Measurements from ENCODE around the gene STOM.
"Not testable (repeated sequence)": the region's sequence is repeated elsewhere in the genome, so short reads cannot be mapped to it uniquely, and the experiment has no call there.

Gene STOM

GRCh38 chr9:121292051-121292450 is 78.0 kb downstream of the STOM start:
- no peak for DNase-seq (ENCODE audit: low read depth, low spot score)
- no peak overlapping the region for H3K27ac ChIP-seq

GRCh38 chr9:121291536-121291935 is 78.5 kb downstream of the STOM start:
- DNase-seq (ENCODE audit: low read depth, low spot score); H3K27ac ChIP-seq: not testable (repeated sequence)

GRCh38 chr9:121289772-121290370 is 80.2 kb downstream of the STOM start:
- DNase-seq (ENCODE audit: low read depth, low spot score): no peak

GRCh38 chr9:121289026-121289771 is 80.9 kb downstream of the STOM start:
- peak overlapping the region; percentile 98 for H3K27ac ChIP-seq
- DNase-seq (ENCODE audit: low read depth, low spot score): peak; percentile 59

More at GRCh38 chr9:121289772-121290370, 80.2 kb downstream of the STOM start:
- peak overlapping the region; percentile 98 for H3K27ac ChIP-seq
